IMR-90 (cell line): ENCODE results near the gene TLR9. TPM values are rescaled to one million over a fixed set of nuclear protein-coding genes. Genes with fewer than 3 reads are reported as not detected.

Experiments used
- ATAC-seq: fragments of 200-7000 bp; cut with Tn5 transposase; 2 replicates; pipeline ENCODE4 v1.9.1; 2020; ENCODE audit warnings: low read depth, mild to moderate bottlenecking, moderate library complexity
- BruUV-seq: library from RNA; stranded (reverse); fragments of 400-500 nt; replicated peaks from 2 replicates; lab custom pipeline; 2021; lab: Mats Ljungman, UMichigan
- CTCF ChIA-PET: fragments of 300-600 bp; formaldehyde crosslinking; extraction: SDS; loops from one replicate; lab custom pipeline; 2021; ENCODE audit warnings: antibody characterized with exemption; lab: Yijun Ruan, JAX
- POLR2A ChIA-PET: fragments of 300-600 bp; sonication (Branson Sonifier 250); formaldehyde crosslinking; loops from one replicate; lab custom pipeline; 2022; ENCODE audit warnings: antibody characterized with exemption; ENCODE audit not compliant: unreplicated experiment; lab: Charles Lee
- DNase-seq: peaks from one replicate; pipeline ENCODE4 v3.0.0; 2013
- H2AFZ ChIP-seq: replicated peaks from 2 replicates; pipeline ENCODE3; 2013; ENCODE audit warnings: low read length, mild to moderate bottlenecking; ENCODE audit not compliant: poor library complexity
- H2AK5ac ChIP-seq: 2 replicates; pipeline ENCODE4 v1.6.1; 2013; ENCODE audit warnings: low read depth, low read length, inconsistent platforms
- H2AK9ac ChIP-seq: replicated peaks from 2 replicates; pipeline ENCODE3; 2013; ENCODE audit warnings: mild to moderate bottlenecking, low read depth, low read length, moderate library complexity; ENCODE audit not compliant: poor library complexity
- H2BK120ac ChIP-seq: 2 replicates; pipeline ENCODE4 v1.6.1; 2013; ENCODE audit warnings: low read depth, low read length, inconsistent platforms
- H2BK15ac ChIP-seq: 3 replicates; pipeline ENCODE4 v1.6.1; 2013; ENCODE audit warnings: low read depth, low read length, inconsistent platforms
- H2BK20ac ChIP-seq: 2 replicates; pipeline ENCODE4 v1.6.1; 2013; ENCODE audit warnings: low read depth, mild to moderate bottlenecking, inconsistent platforms, low read length, moderate library complexity
- H2BK5ac ChIP-seq: 2 replicates; pipeline ENCODE4 v1.6.1; 2013; ENCODE audit warnings: mild to moderate bottlenecking, low read depth, low read length, inconsistent platforms; ENCODE audit not compliant: poor library complexity, severe bottlenecking
- H3K14ac ChIP-seq: replicated peaks from 2 replicates; pipeline ENCODE4 v1.6.1; 2013; ENCODE audit warnings: low read depth, low read length, inconsistent platforms
- H3K18ac ChIP-seq: 2 replicates; pipeline ENCODE4 v1.6.1; 2013; ENCODE audit warnings: low read depth, low read length, control low read depth
- H3K23ac ChIP-seq: 2 replicates; pipeline ENCODE4 v1.6.1; 2013; ENCODE audit warnings: low read depth, low read length, inconsistent platforms
- H3K27ac ChIP-seq: 2 replicates; pipeline ENCODE4 v1.5.1; 2013; ENCODE audit warnings: mild to moderate bottlenecking, control low read depth, low read length; ENCODE audit not compliant: insufficient read depth
- H3K27me3 ChIP-seq: 2 replicates; pipeline ENCODE4 v1.6.1; 2013; ENCODE audit warnings: low read length; ENCODE audit not compliant: control insufficient read depth, insufficient read depth
- H3K36me3 ChIP-seq: 2 replicates; pipeline ENCODE4 v1.6.1; 2013; ENCODE audit warnings: low read length, mixed read lengths; ENCODE audit not compliant: control insufficient read depth, insufficient read depth
- H3K4ac ChIP-seq: 2 replicates; pipeline ENCODE4 v1.6.1; 2013; ENCODE audit warnings: low read depth, low read length, inconsistent platforms
- H3K4me1 ChIP-seq: 2 replicates; pipeline ENCODE4 v1.6.1; 2013; ENCODE audit warnings: low read length, mixed read lengths; ENCODE audit not compliant: control insufficient read depth, insufficient read depth
- H3K4me2 ChIP-seq: 2 replicates; pipeline ENCODE4 v1.6.1; 2013; ENCODE audit warnings: low read depth, mild to moderate bottlenecking, control low read depth, low read length, moderate library complexity
- H3K4me3 ChIP-seq: 2 replicates; pipeline ENCODE4 v1.5.1; 2013; ENCODE audit warnings: low read depth, mild to moderate bottlenecking, control low read depth, low read length, moderate library complexity; ENCODE audit not compliant: insufficient read depth
- H3K56ac ChIP-seq: 2 replicates; pipeline ENCODE4 v1.6.1; 2013; ENCODE audit warnings: low read length, inconsistent platforms; ENCODE audit not compliant: insufficient read depth; ENCODE audit errors: extremely low read depth
- H3K79me1 ChIP-seq, 2 experiments: 2 replicates each; pipeline ENCODE4 v1.6.1; 2013; ENCODE audit warnings: low read length in 2 of 2, inconsistent platforms in 1 of 2, low read depth in 1 of 2
- H3K9ac ChIP-seq: 2 replicates; pipeline ENCODE4 v1.6.1; 2013; ENCODE audit warnings: low read depth, low read length, control low read depth
- H3K9me1 ChIP-seq: 2 replicates; pipeline ENCODE4 v1.6.1; 2013; ENCODE audit warnings: low read length, inconsistent platforms; ENCODE audit not compliant: insufficient read depth
- H3K9me3 ChIP-seq: 2 replicates; pipeline ENCODE4 v1.6.1; 2013; ENCODE audit warnings: low read length; ENCODE audit not compliant: control insufficient read depth, insufficient read depth
- H4K20me1 ChIP-seq: 2 replicates; pipeline ENCODE4 v1.6.1; 2013; ENCODE audit warnings: low read length, inconsistent platforms; ENCODE audit not compliant: insufficient read depth
- H4K5ac ChIP-seq: 2 replicates; pipeline ENCODE4 v1.6.1; 2013; ENCODE audit warnings: mild to moderate bottlenecking, low read depth, low read length, control low read depth
- H4K8ac ChIP-seq, 2 experiments: 2 replicates each; pipeline ENCODE4 v1.6.1; 2013; ENCODE audit warnings: low read depth in 2 of 2, low read length in 2 of 2, control low read depth in 1 of 2, inconsistent platforms in 1 of 2
- H4K91ac ChIP-seq: 2 replicates; pipeline ENCODE4 v1.6.1; 2013; ENCODE audit warnings: low read depth, low read length, inconsistent platforms; ENCODE audit not compliant: insufficient read depth
- CEBPB ChIP-seq: IDR thresholded peaks from 2 replicates; pipeline ENCODE4 v1.6.1; 2012; ENCODE audit warnings: low read depth, low read length, improper control_type of control experiment
- CHD1 ChIP-seq: IDR thresholded peaks from 2 replicates; pipeline ENCODE4 v1.6.1; 2012; ENCODE audit warnings: low read depth, low read length, improper control_type of control experiment
- FOS ChIP-seq: fragments of 150-350 bp; IDR thresholded peaks from 2 replicates; pipeline ENCODE4 v1.6.1; 2016; ENCODE audit warnings: low read depth, low read length
- MAFK ChIP-seq: IDR thresholded peaks from 2 replicates; pipeline ENCODE4 v1.6.1; 2012; ENCODE audit warnings: low read depth, low read length, improper control_type of control experiment
- MAZ ChIP-seq: IDR thresholded peaks from 2 replicates; pipeline ENCODE4 v1.6.1; 2012; ENCODE audit warnings: low read depth, mild to moderate bottlenecking, low read length, improper control_type of control experiment, moderate library complexity, borderline replicate concordance
- NFE2L2 ChIP-seq: fragments of 150-350 bp; IDR thresholded peaks from 2 replicates; pipeline ENCODE4 v1.6.1; 2016; ENCODE audit warnings: low read depth, mild to moderate bottlenecking, low read length
- RAD21 ChIP-seq: IDR thresholded peaks from 2 replicates; pipeline ENCODE4 v1.6.1; 2012; ENCODE audit warnings: low read length, improper control_type of control experiment
- RFX5 ChIP-seq: IDR thresholded peaks from 2 replicates; pipeline ENCODE4 v1.8.0; 2012; ENCODE audit warnings: low read depth, mild to moderate bottlenecking, low read length, moderate library complexity
- WGBS, 2 experiments: methylation state at CpG; one replicate each; pipeline versions ENCODE4 v1.1.5 to v1.1.7; 2013; ENCODE audit warnings: missing lambda C conversion rate in 2 of 2; ENCODE audit not compliant: insufficient read length in 1 of 2; ENCODE audit errors: extremely low coverage in 2 of 2; 5-methylcytosine and 5-hydroxymethylcytosine counted together
- dilution Hi-C: fragments of 300-500 bp; cut with HindIII; formaldehyde crosslinking; loops from one replicate; pipeline ENCODE4 v1.14.3; 2018; ENCODE audit warnings: low sequenced_read_pairs; ENCODE audit not compliant: unreplicated experiment
- in situ Hi-C: fragments of 300-500 bp; cut with MboI; formaldehyde crosslinking; loops from 3 replicates; pipeline ENCODE4 v1.14.3; 2019; ENCODE audit warnings: low sequenced_read_pairs, inconsistent platforms, mixed read lengths
- intact Hi-C: fragments of 100-400 bp; cut with micrococcal nuclease; formaldehyde crosslinking; loops from 2 replicates; pipeline ENCODE4 v1.10.0; 2022
- polyA plus RNA-seq, 3 experiments: library from polyadenylated mRNA; depleted of rRNA; stranded (reverse); fragments of >200 nt; gene quantifications; 2 replicates each; pipeline ENCODE4 v1.2.3, GENCODE V29; 2012; ENCODE audit warnings: low replicate concordance in 1 of 3
- total RNA-seq: library from RNA; depleted of rRNA; stranded (reverse); fragments of >200 nt; gene quantifications from 2 replicates; pipeline ENCODE4 v1.2.3, GENCODE V29; 2012
- TF ChIP-seq, protein P1 (sequence below): fragments of 150-350 bp; IDR thresholded peaks from 2 replicates; pipeline ENCODE4 v1.6.1; 2016; ENCODE audit warnings: low read depth, mild to moderate bottlenecking, low read length, moderate library complexity, borderline replicate concordance
- TF ChIP-seq, protein P2 (sequence below): conservative IDR thresholded peaks from 2 replicates; pipeline ENCODE4 v1.5.1; 2012; ENCODE audit warnings: mild to moderate bottlenecking, low read depth, low read length, improper control_type of control experiment

Gene TLR9
- total and polyA plus RNA-seq, 2 of the 4 experiments (the other 2 are of a cell fraction) = not detected

DNA sequence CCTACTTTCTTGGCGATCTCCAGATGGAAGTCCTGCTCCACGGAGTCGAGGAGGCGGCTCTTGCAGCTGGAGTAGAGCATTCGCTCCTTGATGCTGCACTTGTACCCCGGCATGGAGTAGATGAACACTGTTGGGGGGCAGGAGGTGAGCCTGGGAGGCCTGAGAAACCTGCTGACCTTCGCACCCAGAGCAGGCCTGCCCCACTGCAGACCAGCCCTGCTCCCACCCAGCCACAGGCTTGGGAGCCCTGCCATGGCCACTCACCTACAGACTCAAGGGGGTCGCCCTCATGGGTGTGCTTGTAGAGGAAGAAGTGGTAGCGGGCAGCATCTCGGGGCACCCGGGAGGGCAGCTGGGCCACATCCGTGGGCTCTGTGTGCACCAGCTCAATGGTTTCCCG, 4.2 kb upstream of the TLR9 start:
- H3K4me2 ChIP-seq = no peak overlapping the region
- H4K91ac ChIP-seq = no peak overlapping the region
- ChIA-PET POLR2A (no interaction called here), CTCF (no interaction called here)
- no peak overlapping the region for H4K5ac ChIP-seq
- DNase-seq = no peak
- H3K56ac ChIP-seq = no peak overlapping the region
- H2BK120ac ChIP-seq = no peak overlapping the region
- TF ChIP-seq CEBPB (no peak), RFX5 (no peak), NFE2L2 (no peak), MAFK (no peak), CHD1 (no peak), RAD21 (no peak), FOS (no peak), MAZ (no peak)
- TF ChIP-seq, protein P1, sequence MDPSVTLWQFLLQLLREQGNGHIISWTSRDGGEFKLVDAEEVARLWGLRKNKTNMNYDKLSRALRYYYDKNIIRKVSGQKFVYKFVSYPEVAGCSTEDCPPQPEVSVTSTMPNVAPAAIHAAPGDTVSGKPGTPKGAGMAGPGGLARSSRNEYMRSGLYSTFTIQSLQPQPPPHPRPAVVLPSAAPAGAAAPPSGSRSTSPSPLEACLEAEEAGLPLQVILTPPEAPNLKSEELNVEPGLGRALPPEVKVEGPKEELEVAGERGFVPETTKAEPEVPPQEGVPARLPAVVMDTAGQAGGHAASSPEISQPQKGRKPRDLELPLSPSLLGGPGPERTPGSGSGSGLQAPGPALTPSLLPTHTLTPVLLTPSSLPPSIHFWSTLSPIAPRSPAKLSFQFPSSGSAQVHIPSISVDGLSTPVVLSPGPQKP = no peak
- TF ChIP-seq, protein P2, sequence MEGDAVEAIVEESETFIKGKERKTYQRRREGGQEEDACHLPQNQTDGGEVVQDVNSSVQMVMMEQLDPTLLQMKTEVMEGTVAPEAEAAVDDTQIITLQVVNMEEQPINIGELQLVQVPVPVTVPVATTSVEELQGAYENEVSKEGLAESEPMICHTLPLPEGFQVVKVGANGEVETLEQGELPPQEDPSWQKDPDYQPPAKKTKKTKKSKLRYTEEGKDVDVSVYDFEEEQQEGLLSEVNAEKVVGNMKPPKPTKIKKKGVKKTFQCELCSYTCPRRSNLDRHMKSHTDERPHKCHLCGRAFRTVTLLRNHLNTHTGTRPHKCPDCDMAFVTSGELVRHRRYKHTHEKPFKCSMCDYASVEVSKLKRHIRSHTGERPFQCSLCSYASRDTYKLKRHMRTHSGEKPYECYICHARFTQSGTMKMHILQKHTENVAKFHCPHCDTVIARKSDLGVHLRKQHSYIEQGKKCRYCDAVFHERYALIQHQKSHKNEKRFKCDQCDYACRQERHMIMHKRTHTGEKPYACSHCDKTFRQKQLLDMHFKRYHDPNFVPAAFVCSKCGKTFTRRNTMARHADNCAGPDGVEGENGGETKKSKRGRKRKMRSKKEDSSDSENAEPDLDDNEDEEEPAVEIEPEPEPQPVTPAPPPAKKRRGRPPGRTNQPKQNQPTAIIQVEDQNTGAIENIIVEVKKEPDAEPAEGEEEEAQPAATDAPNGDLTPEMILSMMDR = no peak
- BruUV-seq = no TSS peak
- H2BK20ac ChIP-seq = no peak overlapping the region
- dilution Hi-C loops (no loop called here), intact Hi-C loops (no loop called here), in situ Hi-C loops (loop anchor here (5.0 kb wide), 1 partner anchor 113 kb away; no protein-coding TSS in a partner anchor)
- H3K9ac ChIP-seq = no peak overlapping the region
- no peak overlapping the region for H2AK5ac ChIP-seq
- WGBS, 2 experiments = 80% methylated on average over 3 of the region's 13 CpGs; no CpG with 5 or more reads in 1 of the 2 experiments
- H3K14ac ChIP-seq = no peak overlapping the region
- ATAC-seq = no peak
- H3K9me1 ChIP-seq = no peaks in the 10 kb centered on the region
- no peak overlapping the region for H2BK15ac ChIP-seq
- H4K20me1 ChIP-seq = peaks cover 29% of the 10 kb centered on the region
- H3K23ac ChIP-seq = no peak overlapping the region
- H3K9me3 ChIP-seq = no peaks in the 10 kb centered on the region
- no peak overlapping the region for H3K4ac ChIP-seq
- no peaks in the 10 kb centered on the region for H3K4me1 ChIP-seq
- no peak overlapping the region for H3K18ac ChIP-seq
- no peaks in the 10 kb centered on the region for H3K27me3 ChIP-seq
- H2AK9ac ChIP-seq = no peak overlapping the region
- H3K27ac ChIP-seq = no peak overlapping the region
- H2BK5ac ChIP-seq = no peak overlapping the region
- no peak overlapping the region for H3K4me3 ChIP-seq
- H4K8ac ChIP-seq = no peak overlapping the region
- H3K36me3 ChIP-seq = peaks cover 55% of the 10 kb centered on the region
- no peak overlapping the region for H2AFZ ChIP-seq
- peaks cover 5 to 30% of the 10 kb centered on the region in 2 experiments; a peak in 3 of 4 replicates for H3K79me1 ChIP-seq
